H9 (cell line): Measurements from ENCODE around the gene RASA2. TPM values are rescaled to one million over a fixed set of nuclear protein-coding genes. Genes with fewer than 3 reads are reported as not detected.
A peak's percentile ranks its signal among the peaks of the same experiment; 100 is the strongest.

Source experiments
- DNase-seq: peaks from one replicate; pipeline ENCODE4 v3.0.0-alpha.2; 2017
- H2AFZ ChIP-seq: one replicate; pipeline ENCODE4 v1.6.1; 2013; ENCODE audit warnings: mild to moderate bottlenecking, low read length, control low read depth, moderate library complexity
- H2AK5ac ChIP-seq: 2 replicates; pipeline ENCODE4 v1.6.1; 2013; ENCODE audit warnings: low read length, control low read depth, mixed read lengths; ENCODE audit not compliant: insufficient read length
- H2BK120ac ChIP-seq: one replicate; pipeline ENCODE4 v1.6.1; 2013; ENCODE audit warnings: low read depth, mild to moderate bottlenecking, low read length, control low read depth, inconsistent platforms; ENCODE audit not compliant: poor library complexity, severe bottlenecking
- H2BK12ac ChIP-seq: 2 replicates; pipeline ENCODE4 v1.6.1; 2013; ENCODE audit warnings: low read length, control low read depth, mixed read lengths, low read depth; ENCODE audit not compliant: insufficient read length
- H2BK15ac ChIP-seq: 2 replicates; pipeline ENCODE4 v1.6.1; 2013; ENCODE audit warnings: low read depth, low read length, control low read depth
- H2BK20ac ChIP-seq: one replicate; pipeline ENCODE4 v1.6.1; 2013; ENCODE audit warnings: low read depth, mild to moderate bottlenecking, low read length, control low read depth, inconsistent platforms; ENCODE audit not compliant: poor library complexity, severe bottlenecking
- H2BK5ac ChIP-seq: 2 replicates; pipeline ENCODE4 v1.6.1; 2013; ENCODE audit warnings: low read length, control low read depth, mixed read lengths; ENCODE audit not compliant: insufficient read length
- H3K14ac ChIP-seq: 2 replicates; pipeline ENCODE4 v1.6.1; 2013; ENCODE audit warnings: low read length, control low read depth; ENCODE audit not compliant: insufficient read depth
- H3K18ac ChIP-seq: 2 replicates; pipeline ENCODE4 v1.6.1; 2013; ENCODE audit warnings: low read depth, mild to moderate bottlenecking, mixed read lengths, low read length, control low read depth; ENCODE audit not compliant: insufficient read length
- H3K23ac ChIP-seq: 2 replicates; pipeline ENCODE4 v1.6.1; 2013; ENCODE audit warnings: low read length, control low read depth, mixed read lengths, low read depth; ENCODE audit not compliant: insufficient read length
- H3K23me2 ChIP-seq: 2 replicates; pipeline ENCODE4 v1.6.1; 2013; ENCODE audit warnings: low read depth, mild to moderate bottlenecking, mixed read lengths, low read length, control low read depth; ENCODE audit not compliant: insufficient read length, poor library complexity, severe bottlenecking
- H3K27ac ChIP-seq: 2 replicates; pipeline ENCODE4 v1.5.1; 2013; ENCODE audit warnings: low read length, control low read depth, mixed read lengths, low read depth; ENCODE audit not compliant: insufficient read length
- H3K27me3 ChIP-seq: 2 replicates; pipeline ENCODE4 v1.6.1; 2013; ENCODE audit warnings: low read length, control low read depth, inconsistent platforms; ENCODE audit not compliant: insufficient read depth
- H3K4ac ChIP-seq: 2 replicates; pipeline ENCODE4 v1.6.1; 2013; ENCODE audit warnings: low read depth, mild to moderate bottlenecking, control low read depth, inconsistent platforms, low read length, moderate library complexity
- H3K4me1 ChIP-seq: 2 replicates; pipeline ENCODE4 v1.6.1; 2013; ENCODE audit warnings: low read length, control low read depth, inconsistent platforms; ENCODE audit not compliant: insufficient read depth
- H3K4me2 ChIP-seq: 2 replicates; pipeline ENCODE4 v1.6.1; 2013; ENCODE audit warnings: low read length, control low read depth, mixed read lengths; ENCODE audit not compliant: insufficient read length, insufficient read depth
- H3K56ac ChIP-seq: 2 replicates; pipeline ENCODE4 v1.6.1; 2013; ENCODE audit warnings: low read depth, mild to moderate bottlenecking, mixed read lengths, low read length, control low read depth; ENCODE audit not compliant: insufficient read length
- H3K79me1 ChIP-seq: 2 replicates; pipeline ENCODE4 v1.6.1; 2013; ENCODE audit warnings: low read depth, mild to moderate bottlenecking, moderate library complexity, low read length, control low read depth, inconsistent platforms; ENCODE audit not compliant: insufficient read depth, poor library complexity, severe bottlenecking
- H3K79me2 ChIP-seq: 2 replicates; pipeline ENCODE4 v1.6.1; 2013; ENCODE audit warnings: low read length, control low read depth, inconsistent platforms; ENCODE audit not compliant: insufficient read depth
- H3K9ac ChIP-seq: 2 replicates; pipeline ENCODE4 v1.6.1; 2013; ENCODE audit warnings: low read length, control low read depth, mixed read lengths; ENCODE audit not compliant: insufficient read length; ENCODE audit errors: extremely low read depth
- H3K9me3 ChIP-seq: one replicate; pipeline ENCODE4 v1.6.1; 2013; ENCODE audit warnings: low read depth, low read length, inconsistent platforms; ENCODE audit not compliant: control insufficient read depth
- H3T11ph ChIP-seq: one replicate; pipeline ENCODE4 v1.6.1; 2013; ENCODE audit warnings: mild to moderate bottlenecking, low read length, control low read depth, inconsistent platforms
- H4K20me1 ChIP-seq: one replicate; pipeline ENCODE4 v1.6.1; 2013; ENCODE audit not compliant: control insufficient read depth, insufficient read length, insufficient read depth
- H4K5ac ChIP-seq: 2 replicates; pipeline ENCODE4 v1.6.1; 2013; ENCODE audit warnings: low read depth, mild to moderate bottlenecking, mixed read lengths, low read length, control low read depth; ENCODE audit not compliant: insufficient read length
- H4K8ac ChIP-seq: replicated peaks from 2 replicates; pipeline ENCODE4 v1.6.1; 2013; ENCODE audit warnings: low read length, control low read depth, mixed read lengths, low read depth; ENCODE audit not compliant: insufficient read length
- H4K91ac ChIP-seq: 2 replicates; pipeline ENCODE4 v1.6.1; 2013; ENCODE audit warnings: low read depth, mild to moderate bottlenecking, moderate library complexity, mixed read lengths, low read length, control low read depth; ENCODE audit not compliant: insufficient read length
- H3K27ac Mint-ChIP-seq, 3 experiments: 2 replicates in 2 of 3; 3 replicates in 1 of 3; pipeline ENCODE4 v1.8.0; 2020 to 2021; ENCODE audit warnings: mixed read lengths in 3 of 3, mild to moderate bottlenecking in 1 of 3, moderate library complexity in 1 of 3
- H3K27me3 Mint-ChIP-seq: 2 replicates; pipeline ENCODE4 v1.8.0; 2021; ENCODE audit warnings: low read depth, mild to moderate bottlenecking, moderate library complexity, mixed read lengths
- H3K36me3 Mint-ChIP-seq, 3 experiments: 2 replicates in 2 of 3; 3 replicates in 1 of 3; pipeline ENCODE4 v1.8.0; 2020 to 2021; ENCODE audit warnings: low read depth in 3 of 3, mixed read lengths in 3 of 3; ENCODE audit not compliant: insufficient read depth in 1 of 3
- H3K4me1 Mint-ChIP-seq, 2 experiments: 2 replicates each; pipeline ENCODE4 v1.8.0; 2020; ENCODE audit warnings: mixed read lengths in 2 of 2
- H3K4me3 Mint-ChIP-seq, 2 experiments: 2 replicates in 1 of 2; 3 replicates in 1 of 2; pipeline ENCODE4 v1.8.0; 2020 to 2021; ENCODE audit warnings: mild to moderate bottlenecking in 2 of 2, mixed read lengths in 2 of 2, moderate library complexity in 1 of 2
- H3K9me3 Mint-ChIP-seq, 2 experiments: 2 replicates in 1 of 2; 3 replicates in 1 of 2; pipeline ENCODE4 v1.8.0; 2020; ENCODE audit warnings: mild to moderate bottlenecking in 2 of 2, mixed read lengths in 2 of 2, moderate library complexity in 1 of 2
- CTCF ChIP-seq: fragments of 200-600 bp; sonication (generic); conservative IDR thresholded peaks from 3 replicates; pipeline ENCODE4 v1.8.0; 2021; ENCODE audit warnings: antibody characterized with exemption, mild to moderate bottlenecking
- WGBS: extraction: QIAGEN DNeasy Blood & Tissue Kit; methylation state at CpG from one replicate; pipeline ENCODE4 v1.1.7; 2013; ENCODE audit warnings: missing lambda C conversion rate, low lambda C conversion rate, mixed read lengths; ENCODE audit not compliant: insufficient read length; ENCODE audit errors: extremely low coverage; 5-methylcytosine and 5-hydroxymethylcytosine counted together
- total RNA-seq: library from RNA; stranded (reverse); gene quantifications from 2 replicates; pipeline ENCODE4 v1.2.1, GENCODE V29; 2021

Gene RASA2
- total RNA-seq, 1 experiment from 2014 or later, result 24.4 TPM

- H3K27me3 Mint-ChIP-seq, result peaks cover 2% of the 10 kb centered on the region
- no peak overlapping the region; a peak in 1 of 7 replicates for H3K27ac Mint-ChIP-seq
- H3T11ph ChIP-seq, result no peak overlapping the region
- no peak overlapping the region for H2BK12ac ChIP-seq
- no CpG with 5 or more reads among the region's 18 CpGs for WGBS
- no peak overlapping the region for H3K56ac ChIP-seq
- no peak overlapping the region for H4K5ac ChIP-seq
- no peak overlapping the region for H3K9ac ChIP-seq
- H3K9me3 ChIP-seq, result no peaks in the 10 kb centered on the region
- H4K20me1 ChIP-seq, result no peaks in the 10 kb centered on the region
- no peak overlapping the region for H3K4ac ChIP-seq
- TF ChIP-seq CTCF, result no peak
- no peak overlapping the region for H3K27ac ChIP-seq
- H3K14ac ChIP-seq, result no peak overlapping the region
- H2AFZ ChIP-seq, result no peak overlapping the region
- no peaks in the 10 kb centered on the region for H3K36me3 Mint-ChIP-seq
- no peak overlapping the region; a peak in 1 of 5 replicates for H3K4me3 Mint-ChIP-seq
- peaks cover 8 to 9% of the 10 kb centered on the region in 2 experiments for H3K4me1 Mint-ChIP-seq
- no peak overlapping the region for H3K4me2 ChIP-seq
- no peak overlapping the region for H3K18ac ChIP-seq
- no peak overlapping the region for H2BK5ac ChIP-seq
- H3K23ac ChIP-seq, result no peak overlapping the region
- H4K8ac ChIP-seq, result peak overlapping the region; percentile 44
- H2BK15ac ChIP-seq, result no peak overlapping the region
- no peak overlapping the region for H2BK120ac ChIP-seq
- H2BK20ac ChIP-seq, result no peak overlapping the region
- H3K79me1 ChIP-seq, result no peaks in the 10 kb centered on the region
- no peak overlapping the region for H2AK5ac ChIP-seq
- H4K91ac ChIP-seq, result peak overlapping the region; percentile 25
- H3K4me1 ChIP-seq, result no peaks in the 10 kb centered on the region; the same call in 1 of the 2 replicates
- no peaks in the 10 kb centered on the region for H3K27me3 ChIP-seq
- H3K9me3 Mint-ChIP-seq, result no peaks in the 10 kb centered on the region
- H3K23me2 ChIP-seq, result no peaks in the 10 kb centered on the region
- DNase-seq, result no peak
- no peaks in the 10 kb centered on the region for H3K79me2 ChIP-seq
Observed at GRCh38 chr3:141455603-141456300, 31.1 kb upstream of the RASA2 start.
